H9 (cell line): ENCODE results near the gene IGSF3. TPM values are rescaled to one million over a fixed set of nuclear protein-coding genes. Genes with fewer than 3 reads are reported as not detected.
"Not testable (repeated sequence)": the region's sequence is repeated elsewhere in the genome, so short reads cannot be mapped to it uniquely, and the experiment has no call there.

Experiments
- DNase-seq: peaks from one replicate; pipeline ENCODE4 v3.0.0-alpha.2; 2017
- H2AFZ ChIP-seq: one replicate; pipeline ENCODE4 v1.6.1; 2013; ENCODE audit warnings: mild to moderate bottlenecking, low read length, control low read depth, moderate library complexity
- H2AK5ac ChIP-seq: 2 replicates; pipeline ENCODE4 v1.6.1; 2013; ENCODE audit warnings: low read length, control low read depth, mixed read lengths; ENCODE audit not compliant: insufficient read length
- H2BK120ac ChIP-seq: one replicate; pipeline ENCODE4 v1.6.1; 2013; ENCODE audit warnings: low read depth, mild to moderate bottlenecking, low read length, control low read depth, inconsistent platforms; ENCODE audit not compliant: poor library complexity, severe bottlenecking
- H2BK12ac ChIP-seq: 2 replicates; pipeline ENCODE4 v1.6.1; 2013; ENCODE audit warnings: low read length, control low read depth, mixed read lengths, low read depth; ENCODE audit not compliant: insufficient read length
- H2BK15ac ChIP-seq: 2 replicates; pipeline ENCODE4 v1.6.1; 2013; ENCODE audit warnings: low read depth, low read length, control low read depth
- H2BK20ac ChIP-seq: one replicate; pipeline ENCODE4 v1.6.1; 2013; ENCODE audit warnings: low read depth, mild to moderate bottlenecking, low read length, control low read depth, inconsistent platforms; ENCODE audit not compliant: poor library complexity, severe bottlenecking
- H2BK5ac ChIP-seq: 2 replicates; pipeline ENCODE4 v1.6.1; 2013; ENCODE audit warnings: low read length, control low read depth, mixed read lengths; ENCODE audit not compliant: insufficient read length
- H3K14ac ChIP-seq: 2 replicates; pipeline ENCODE4 v1.6.1; 2013; ENCODE audit warnings: low read length, control low read depth; ENCODE audit not compliant: insufficient read depth
- H3K18ac ChIP-seq: 2 replicates; pipeline ENCODE4 v1.6.1; 2013; ENCODE audit warnings: low read depth, mild to moderate bottlenecking, mixed read lengths, low read length, control low read depth; ENCODE audit not compliant: insufficient read length
- H3K23ac ChIP-seq: 2 replicates; pipeline ENCODE4 v1.6.1; 2013; ENCODE audit warnings: low read length, control low read depth, mixed read lengths, low read depth; ENCODE audit not compliant: insufficient read length
- H3K23me2 ChIP-seq: 2 replicates; pipeline ENCODE4 v1.6.1; 2013; ENCODE audit warnings: low read depth, mild to moderate bottlenecking, mixed read lengths, low read length, control low read depth; ENCODE audit not compliant: insufficient read length, poor library complexity, severe bottlenecking
- H3K27ac ChIP-seq: 2 replicates; pipeline ENCODE4 v1.5.1; 2013; ENCODE audit warnings: low read length, control low read depth, mixed read lengths, low read depth; ENCODE audit not compliant: insufficient read length
- H3K27me3 ChIP-seq: 2 replicates; pipeline ENCODE4 v1.6.1; 2013; ENCODE audit warnings: low read length, control low read depth, inconsistent platforms; ENCODE audit not compliant: insufficient read depth
- H3K4ac ChIP-seq: 2 replicates; pipeline ENCODE4 v1.6.1; 2013; ENCODE audit warnings: low read depth, mild to moderate bottlenecking, control low read depth, inconsistent platforms, low read length, moderate library complexity
- H3K4me1 ChIP-seq: 2 replicates; pipeline ENCODE4 v1.6.1; 2013; ENCODE audit warnings: low read length, control low read depth, inconsistent platforms; ENCODE audit not compliant: insufficient read depth
- H3K4me2 ChIP-seq: 2 replicates; pipeline ENCODE4 v1.6.1; 2013; ENCODE audit warnings: low read length, control low read depth, mixed read lengths; ENCODE audit not compliant: insufficient read length, insufficient read depth
- H3K56ac ChIP-seq: 2 replicates; pipeline ENCODE4 v1.6.1; 2013; ENCODE audit warnings: low read depth, mild to moderate bottlenecking, mixed read lengths, low read length, control low read depth; ENCODE audit not compliant: insufficient read length
- H3K79me1 ChIP-seq: 2 replicates; pipeline ENCODE4 v1.6.1; 2013; ENCODE audit warnings: low read depth, mild to moderate bottlenecking, moderate library complexity, low read length, control low read depth, inconsistent platforms; ENCODE audit not compliant: insufficient read depth, poor library complexity, severe bottlenecking
- H3K79me2 ChIP-seq: 2 replicates; pipeline ENCODE4 v1.6.1; 2013; ENCODE audit warnings: low read length, control low read depth, inconsistent platforms; ENCODE audit not compliant: insufficient read depth
- H3K9ac ChIP-seq: 2 replicates; pipeline ENCODE4 v1.6.1; 2013; ENCODE audit warnings: low read length, control low read depth, mixed read lengths; ENCODE audit not compliant: insufficient read length; ENCODE audit errors: extremely low read depth
- H3K9me3 ChIP-seq: one replicate; pipeline ENCODE4 v1.6.1; 2013; ENCODE audit warnings: low read depth, low read length, inconsistent platforms; ENCODE audit not compliant: control insufficient read depth
- H3T11ph ChIP-seq: one replicate; pipeline ENCODE4 v1.6.1; 2013; ENCODE audit warnings: mild to moderate bottlenecking, low read length, control low read depth, inconsistent platforms
- H4K20me1 ChIP-seq: one replicate; pipeline ENCODE4 v1.6.1; 2013; ENCODE audit not compliant: control insufficient read depth, insufficient read length, insufficient read depth
- H4K5ac ChIP-seq: 2 replicates; pipeline ENCODE4 v1.6.1; 2013; ENCODE audit warnings: low read depth, mild to moderate bottlenecking, mixed read lengths, low read length, control low read depth; ENCODE audit not compliant: insufficient read length
- H4K8ac ChIP-seq: replicated peaks from 2 replicates; pipeline ENCODE4 v1.6.1; 2013; ENCODE audit warnings: low read length, control low read depth, mixed read lengths, low read depth; ENCODE audit not compliant: insufficient read length
- H4K91ac ChIP-seq: 2 replicates; pipeline ENCODE4 v1.6.1; 2013; ENCODE audit warnings: low read depth, mild to moderate bottlenecking, moderate library complexity, mixed read lengths, low read length, control low read depth; ENCODE audit not compliant: insufficient read length
- H3K27ac Mint-ChIP-seq, 3 experiments: 2 replicates in 2 of 3; 3 replicates in 1 of 3; pipeline ENCODE4 v1.8.0; 2020 to 2021; ENCODE audit warnings: mixed read lengths in 3 of 3, mild to moderate bottlenecking in 1 of 3, moderate library complexity in 1 of 3
- H3K27me3 Mint-ChIP-seq: 2 replicates; pipeline ENCODE4 v1.8.0; 2021; ENCODE audit warnings: low read depth, mild to moderate bottlenecking, moderate library complexity, mixed read lengths
- H3K36me3 Mint-ChIP-seq, 3 experiments: 2 replicates in 2 of 3; 3 replicates in 1 of 3; pipeline ENCODE4 v1.8.0; 2020 to 2021; ENCODE audit warnings: low read depth in 3 of 3, mixed read lengths in 3 of 3; ENCODE audit not compliant: insufficient read depth in 1 of 3
- H3K4me1 Mint-ChIP-seq, 2 experiments: 2 replicates each; pipeline ENCODE4 v1.8.0; 2020; ENCODE audit warnings: mixed read lengths in 2 of 2
- H3K4me3 Mint-ChIP-seq, 2 experiments: 2 replicates in 1 of 2; 3 replicates in 1 of 2; pipeline ENCODE4 v1.8.0; 2020 to 2021; ENCODE audit warnings: mild to moderate bottlenecking in 2 of 2, mixed read lengths in 2 of 2, moderate library complexity in 1 of 2
- H3K9me3 Mint-ChIP-seq, 2 experiments: 2 replicates in 1 of 2; 3 replicates in 1 of 2; pipeline ENCODE4 v1.8.0; 2020; ENCODE audit warnings: mild to moderate bottlenecking in 2 of 2, mixed read lengths in 2 of 2, moderate library complexity in 1 of 2
- WGBS: extraction: QIAGEN DNeasy Blood & Tissue Kit; methylation state at CpG from one replicate; pipeline ENCODE4 v1.1.7; 2013; ENCODE audit warnings: missing lambda C conversion rate, low lambda C conversion rate, mixed read lengths; ENCODE audit not compliant: insufficient read length; ENCODE audit errors: extremely low coverage; 5-methylcytosine and 5-hydroxymethylcytosine counted together
- total RNA-seq: library from RNA; stranded (reverse); gene quantifications from 2 replicates; pipeline ENCODE4 v1.2.1, GENCODE V29; 2021

Gene IGSF3
- total RNA-seq, 1 experiment from 2014 or later, result 19.1 TPM

GRCh38 chr1:116648325-116648724 lies 19.2 kb downstream of the IGSF3 start:
- H3K9me3 Mint-ChIP-seq, result not testable (repeated sequence)

DNA sequence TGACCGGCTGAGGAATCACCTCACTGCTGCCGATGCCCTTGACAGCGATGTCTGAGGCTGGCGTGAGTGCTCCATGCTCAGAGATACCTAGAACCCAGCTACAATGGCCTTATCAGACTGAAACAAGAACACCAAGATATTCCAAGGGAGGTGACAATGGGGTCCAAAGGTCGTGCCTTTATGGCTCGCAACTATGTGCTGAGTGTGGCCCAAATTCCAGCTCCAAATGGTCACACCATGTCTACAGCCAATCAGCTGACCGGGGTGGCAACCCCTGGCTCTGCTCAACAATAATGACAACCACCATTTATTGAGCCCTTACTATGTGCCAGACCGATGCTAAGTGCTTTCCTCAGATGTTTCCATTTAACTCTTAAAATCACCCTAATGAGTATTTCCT lies 20.3 kb downstream of the IGSF3 start:
- not testable (repeated sequence) for H3K79me2 ChIP-seq, H2AFZ ChIP-seq, H3K4ac ChIP-seq, H3K9me3 Mint-ChIP-seq, H2BK12ac ChIP-seq, H3K79me1 ChIP-seq, H3K27me3 Mint-ChIP-seq, H3K23me2 ChIP-seq, H2AK5ac ChIP-seq, H2BK5ac ChIP-seq, H2BK20ac ChIP-seq, H2BK15ac ChIP-seq, H3K9me3 ChIP-seq, H3K56ac ChIP-seq, DNase-seq, H3K23ac ChIP-seq, H3K14ac ChIP-seq, H3K27ac ChIP-seq, H3T11ph ChIP-seq, H3K27me3 ChIP-seq, H4K20me1 ChIP-seq, H3K36me3 Mint-ChIP-seq, H3K4me2 ChIP-seq, H4K91ac ChIP-seq, H4K8ac ChIP-seq, H2BK120ac ChIP-seq, H3K18ac ChIP-seq, H4K5ac ChIP-seq, H3K4me3 Mint-ChIP-seq, H3K4me1 ChIP-seq, H3K9ac ChIP-seq
- H3K27ac Mint-ChIP-seq, result peak overlapping the region in 2 of 3 experiments; percentile 54 to 69; a peak in 2 of 7 replicates
- H3K4me1 Mint-ChIP-seq, result peaks cover 34 to 37% of the 10 kb centered on the region in 2 experiments
- WGBS, result no CpG with 5 or more reads among the region's 8 CpGs

More at GRCh38 chr1:116648325-116648724, 19.2 kb downstream of the IGSF3 start:
- H3K9ac ChIP-seq, H3K36me3 Mint-ChIP-seq, H3K27me3 Mint-ChIP-seq, H3K14ac ChIP-seq, H4K20me1 ChIP-seq, H4K8ac ChIP-seq, H2BK12ac ChIP-seq, H3K27me3 ChIP-seq, DNase-seq, H3T11ph ChIP-seq, H3K23ac ChIP-seq, H4K91ac ChIP-seq, H3K4ac ChIP-seq, H3K4me1 ChIP-seq, H3K4me3 Mint-ChIP-seq, H2BK120ac ChIP-seq, H3K79me1 ChIP-seq, H3K27ac Mint-ChIP-seq, H3K27ac ChIP-seq, H4K5ac ChIP-seq, H3K4me2 ChIP-seq, H2BK20ac ChIP-seq, H2AK5ac ChIP-seq, H3K79me2 ChIP-seq, H3K56ac ChIP-seq, H3K18ac ChIP-seq, H2BK5ac ChIP-seq, H3K9me3 ChIP-seq, H3K23me2 ChIP-seq, H2AFZ ChIP-seq, H2BK15ac ChIP-seq: not testable (repeated sequence)
- peaks cover 33 to 34% of the 10 kb centered on the region in 2 experiments for H3K4me1 Mint-ChIP-seq
- WGBS, result no CpG with 5 or more reads among the region's 7 CpGs
